CD1c-positive myeloid dendritic cell (primary cell): Measurements from ENCODE around the gene BEX3.
"Not testable (repeated sequence)": the region's sequence is repeated elsewhere in the genome, so short reads cannot be mapped to it uniquely, and the experiment has no call there.

Source experiments
- DNase-seq: peaks from one replicate; pipeline ENCODE4 v3.0.0-alpha.2; 2016; ENCODE audit errors: extremely low spot score

BEX3 gene

GRCh38 chrX:103376118-103376978, at the start of gene BEX3:
TSS of gene BEX3 (plus strand) at chrX:103376538. CDS start at chrX:103377522, 984 bp downstream.
- DNase-seq: no peak

GRCh38 chrX:103329991-103330390, 46.3 kb upstream of the BEX3 start, which contains the start of gene TCEAL7:
TSS of gene TCEAL7 (plus strand) at chrX:103330239. CDS start at chrX:103331404, 1,165 bp downstream.
- DNase-seq: no peak

GRCh38 chrX:103330681-103331288, 45.6 kb upstream of the BEX3 start:
- no peak for DNase-seq

DNA sequence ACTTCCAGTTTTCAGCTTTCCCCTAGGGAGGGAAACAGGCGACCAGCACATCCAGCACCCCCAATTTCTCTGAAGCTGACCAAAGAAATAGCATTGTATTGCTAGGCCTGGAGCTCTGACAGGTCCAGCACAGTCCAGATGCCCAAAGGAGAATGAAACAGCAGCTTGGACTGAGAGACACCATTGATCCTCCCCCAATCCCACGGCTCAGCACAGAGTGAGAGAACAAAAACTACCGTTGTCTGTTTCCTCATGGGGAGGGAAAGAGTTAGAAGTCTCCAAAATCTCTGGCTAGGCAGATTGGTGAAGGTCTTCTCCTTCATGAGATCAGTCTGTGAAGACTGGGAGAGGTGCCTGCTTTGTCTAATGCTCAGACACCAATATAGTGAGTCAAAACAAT, 37.7 kb upstream of the BEX3 start:
- no peak for DNase-seq

GRCh38 chrX:103343105-103343504, 33.2 kb upstream of the BEX3 start:
- peak; percentile 36 for DNase-seq

DNA sequence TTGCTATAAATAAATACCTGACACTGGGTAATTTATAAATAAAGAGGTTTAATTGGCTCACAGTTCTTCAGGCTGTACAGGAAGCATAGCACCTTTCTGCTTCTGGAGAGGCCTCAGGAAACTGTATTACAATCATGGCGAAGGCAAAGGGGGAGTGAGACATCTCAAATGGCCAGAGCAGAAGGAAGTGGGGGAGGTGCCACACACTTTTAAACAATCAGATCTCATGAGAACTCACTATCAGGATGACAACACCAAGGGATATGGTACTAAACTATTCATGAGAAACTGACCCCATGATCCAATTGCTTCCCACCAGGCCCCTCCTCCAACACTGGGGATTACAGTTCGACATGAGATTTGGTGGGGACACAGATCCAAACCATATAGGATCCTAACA, 31.7 kb upstream of the BEX3 start:
- DNase-seq: no peak

DNA sequence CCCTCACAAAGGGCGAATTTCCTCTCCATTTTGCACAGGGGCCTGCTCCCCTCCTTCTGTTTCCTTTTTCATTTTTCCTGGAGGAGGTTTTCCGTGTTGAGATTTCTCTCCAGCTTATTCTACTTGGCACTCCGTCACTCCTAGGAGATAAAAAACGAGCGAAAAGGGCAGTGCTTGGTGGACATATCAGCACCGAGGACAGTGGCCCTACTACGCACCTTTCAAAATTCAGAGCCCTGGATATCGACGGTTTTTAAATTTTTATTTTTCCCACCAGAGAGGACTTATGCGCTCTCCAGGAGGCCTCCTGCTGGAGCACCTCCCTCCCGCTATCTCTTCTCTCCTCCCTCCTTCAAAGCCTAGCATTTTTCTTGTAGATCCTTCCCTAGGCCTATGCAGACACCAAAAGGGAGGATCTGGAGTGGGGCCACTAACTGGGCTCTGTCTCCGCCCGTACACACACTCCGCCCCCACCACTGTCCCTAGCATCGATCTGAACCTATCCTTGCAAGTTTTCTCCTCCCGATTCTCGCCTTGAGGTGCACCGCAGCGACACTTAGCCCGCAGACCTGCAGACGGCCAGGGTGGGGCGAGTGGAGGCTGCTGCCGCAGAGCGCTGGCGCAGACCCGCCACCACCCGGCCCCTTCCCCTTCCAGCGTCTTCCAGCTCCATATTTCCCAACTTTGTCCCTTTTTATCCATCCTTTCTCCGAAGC, 28.5 kb upstream of the BEX3 start:
- DNase-seq: no peak

DNA sequence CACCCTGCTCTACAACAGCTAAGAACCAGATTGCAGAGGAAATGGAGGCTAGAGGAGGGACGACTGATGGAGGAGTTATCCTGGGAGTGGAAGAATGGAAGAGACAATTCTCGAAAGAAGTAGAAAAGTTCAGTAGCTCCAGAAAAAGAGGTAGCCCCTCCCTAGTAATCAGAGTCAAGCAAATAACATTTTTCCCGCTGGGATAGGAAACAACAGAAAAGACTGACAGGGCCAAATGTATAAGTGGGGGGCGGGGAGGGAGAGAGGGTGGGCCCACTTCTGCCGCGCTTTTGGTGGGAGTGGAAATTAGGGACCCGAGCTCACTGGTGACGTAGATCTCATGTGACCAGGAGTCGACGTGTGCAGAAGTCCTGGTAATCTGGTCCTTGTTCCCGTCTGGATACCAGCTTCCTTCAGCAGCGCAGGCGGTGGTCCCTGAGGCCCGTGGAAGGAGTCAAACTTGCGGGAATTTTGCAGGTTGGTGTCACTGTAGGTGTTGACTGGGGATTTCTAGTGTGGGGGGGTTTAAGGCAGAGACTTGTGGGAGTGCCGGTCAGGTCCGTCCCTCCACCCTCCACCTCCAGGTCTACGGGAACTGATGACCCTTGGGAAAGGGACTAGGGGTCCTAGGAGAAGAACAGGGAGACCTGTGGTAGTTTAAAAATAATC, 20.1 kb upstream of the BEX3 start, which contains the start of gene TCEAL9:
TCEAL9 (plus strand) TSS at position 377 of the 669 bp plus-strand sequence. CDS start 1,179 bp downstream, outside the sequence.
- DNase-seq: peak; percentile 20

DNA sequence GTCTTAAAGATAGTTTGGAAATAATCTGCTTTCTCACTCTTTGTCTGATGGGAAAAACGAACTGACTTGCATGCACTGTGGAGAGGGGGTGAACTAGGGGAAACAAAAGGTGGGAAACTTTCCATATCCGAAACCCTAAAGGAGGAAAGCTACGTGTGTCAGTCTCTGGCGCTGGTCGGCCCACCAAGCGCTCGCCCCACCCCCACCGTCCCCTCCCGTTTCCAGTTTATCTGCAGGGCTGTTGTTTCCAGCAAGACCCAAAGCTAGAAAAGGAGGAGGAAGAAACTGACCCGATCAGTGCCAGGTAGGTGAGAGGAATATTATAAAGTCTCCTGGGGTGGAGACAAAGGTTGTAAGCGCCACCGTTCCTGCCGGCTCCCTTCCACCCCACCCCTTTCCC, 19.5 kb upstream of the BEX3 start:
- DNase-seq: no peak

- DNase-seq: no peak
Observed at GRCh38 chrX:103357871-103358270, 18.5 kb upstream of the BEX3 start.

- DNase-seq: not testable (repeated sequence)
Observed at GRCh38 chrX:103359605-103360004, 16.7 kb upstream of the BEX3 start.

GRCh38 chrX:103360092-103360491, 16.2 kb upstream of the BEX3 start:
- DNase-seq: no peak

- DNase-seq: no peak
Observed at GRCh38 chrX:103360916-103361315, 15.4 kb upstream of the BEX3 start.

DNA sequence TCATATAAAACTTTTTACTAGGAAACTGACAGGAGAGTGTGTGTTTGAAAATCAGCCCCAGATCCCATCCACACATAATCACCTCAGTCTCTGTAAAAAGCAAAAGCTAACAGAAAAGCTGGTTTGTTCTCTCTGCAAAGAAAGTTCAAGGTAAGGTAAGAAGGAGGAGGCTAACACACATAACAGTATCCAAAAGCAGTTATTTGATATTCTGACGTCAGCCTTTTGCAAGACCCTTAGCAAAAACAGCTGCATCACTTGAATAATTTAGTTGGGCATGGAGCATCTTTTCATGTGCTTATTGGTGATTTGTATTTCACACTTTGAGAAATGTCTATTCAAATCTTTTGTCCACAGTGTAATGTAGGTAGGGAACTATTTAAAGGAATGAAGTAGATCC, 14.5 kb upstream of the BEX3 start:
- no peak for DNase-seq

DNA sequence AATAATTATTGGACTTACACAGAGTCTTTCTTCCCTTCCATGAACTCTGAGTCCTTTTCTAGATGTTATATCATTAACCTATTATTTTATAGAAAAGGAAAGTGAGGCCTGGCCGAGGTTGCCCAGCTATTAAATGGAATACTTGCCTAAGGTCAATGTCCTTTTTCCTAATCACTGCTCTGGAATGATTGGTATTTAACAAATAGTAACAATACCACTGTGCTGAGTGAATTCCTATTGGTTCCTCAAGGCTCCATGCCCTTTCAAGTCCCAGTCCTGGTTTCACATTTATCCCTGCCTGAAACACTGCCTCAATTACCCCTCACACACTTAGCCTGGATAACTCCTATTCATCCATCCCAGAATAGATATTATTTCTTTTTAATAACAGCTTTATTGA, 13.9 kb upstream of the BEX3 start:
- DNase-seq: no peak

DNA sequence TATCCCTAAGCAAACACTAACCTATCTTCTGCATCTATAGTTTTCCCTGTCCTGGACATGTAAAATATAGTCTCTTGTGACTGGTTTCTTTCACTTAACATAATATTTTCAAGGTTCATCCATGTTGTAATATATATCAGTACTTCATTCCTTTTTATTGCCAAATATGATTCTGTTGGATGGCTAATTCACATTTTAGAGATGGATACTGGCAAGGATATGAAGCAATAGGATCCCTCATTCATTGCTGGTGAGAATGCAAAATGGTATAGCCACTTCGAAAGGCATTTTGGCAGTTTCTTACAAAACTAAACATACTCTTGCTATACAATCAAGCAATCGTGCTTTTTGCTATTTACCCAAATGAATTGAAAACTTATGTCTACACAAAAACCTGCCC, 13.3 kb upstream of the BEX3 start:
- no peak for DNase-seq

GRCh38 chrX:103367502-103367901, 8.8 kb upstream of the BEX3 start:
- DNase-seq: no peak

GRCh38 chrX:103369479-103369878, 6.9 kb upstream of the BEX3 start:
- DNase-seq: no peak

DNA sequence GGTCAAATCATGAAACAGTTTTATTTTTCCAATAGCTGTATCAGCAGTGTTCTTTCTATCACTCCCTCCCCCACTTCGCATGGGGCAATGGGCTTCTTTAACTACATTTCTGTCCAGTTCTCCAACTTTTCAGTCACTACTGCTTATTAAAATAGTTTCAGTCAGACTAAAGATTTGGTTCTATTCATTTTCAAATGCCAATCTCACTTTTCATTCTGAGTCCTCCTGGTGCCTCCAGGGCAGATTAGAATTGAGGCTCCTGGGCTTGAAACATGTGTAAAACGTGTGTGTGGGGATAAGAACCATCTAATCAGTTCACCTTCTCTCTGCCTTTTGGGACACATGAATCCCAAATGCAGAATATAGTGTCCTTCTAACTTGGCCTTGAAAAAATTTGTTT, 3.5 kb upstream of the BEX3 start:
- no peak for DNase-seq

DNA sequence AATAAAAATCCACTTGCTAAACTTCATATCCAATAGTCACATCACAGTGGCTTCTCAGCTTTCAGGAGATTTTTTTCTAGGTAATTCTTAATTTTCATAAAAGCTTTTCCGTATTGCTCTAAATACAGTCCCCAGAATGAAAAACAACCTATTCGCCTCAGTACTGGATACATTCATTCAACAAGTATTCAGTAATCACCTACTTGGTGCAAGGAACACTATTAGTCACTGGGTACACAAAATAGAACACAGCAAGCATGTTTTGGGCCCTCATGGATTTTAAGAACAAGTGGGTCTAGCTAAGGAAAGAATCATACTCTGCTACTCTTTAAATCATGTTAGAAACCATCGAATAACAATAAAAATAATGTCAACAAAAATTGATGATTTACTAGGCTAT, 2.8 kb upstream of the BEX3 start:
- no peak for DNase-seq

- DNase-seq: no peak
Observed at GRCh38 chrX:103376979-103377324, 614 bp downstream of the BEX3 start.

DNA sequence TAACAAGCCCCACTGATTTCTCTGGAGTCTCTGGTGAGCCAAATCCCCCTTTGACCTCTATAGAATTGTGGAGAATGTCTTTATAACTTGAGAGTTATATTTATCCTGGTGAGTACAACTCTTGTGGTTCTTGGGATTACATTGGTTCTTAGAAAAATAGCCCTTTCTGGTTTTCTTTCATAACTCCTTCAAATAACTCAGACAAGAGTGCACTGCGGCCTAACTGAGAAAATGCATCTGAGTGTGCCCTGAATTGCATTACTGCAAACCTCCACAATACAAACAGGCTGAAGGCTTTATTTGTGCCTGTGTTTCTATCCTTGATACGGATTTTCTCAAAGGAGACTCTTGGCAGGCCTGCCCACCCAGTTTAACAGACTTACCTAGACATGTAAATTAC, 2.7 kb downstream of the BEX3 start:
- no peak for DNase-seq
